ENCODE results near the gene MAP4. TPM values are rescaled to one million over a fixed set of nuclear protein-coding genes. Genes with fewer than 3 reads are reported as not detected.

The MAP4 gene
- total and polyA plus RNA-seq, 2 donors (not counting 1 experiment from before 2014, with no cell fraction given) = 152 to 243 TPM

- Histone ChIP-seq H3K27me3 (ENCODE audit: control insufficient read depth, insufficient read depth, low read length) (no peaks in the 10 kb centered on the region), H3K9ac (ENCODE audit: insufficient read depth, low read length) (no peak overlapping the region), H4K20me1 (ENCODE audit: control insufficient read depth, extremely low read depth, insufficient read depth, low read length) (peaks cover 3% of the 10 kb centered on the region), H3K27ac (ENCODE audit: insufficient read depth, low read length) (no peak overlapping the region), H2AFZ (ENCODE audit: low read length) (no peak overlapping the region), H3K79me2 (ENCODE audit: control insufficient read depth, insufficient read depth, low read length) (peaks cover 61% of the 10 kb centered on the region), H3K36me3 (ENCODE audit: control insufficient read depth, insufficient read depth, low read length) (no peaks in the 10 kb centered on the region), H3K4me1 (ENCODE audit: control insufficient read depth, extremely low read depth, insufficient read depth, low read length) (peaks cover 2% of the 10 kb centered on the region), H3K4me3 (replicated peaks in 1 of 4; ENCODE audit: control extremely low read depth in 1 of 4, insufficient read depth in 1 of 4, low read depth in 3 of 4, low read length in 4 of 4) (no peak overlapping the region), H3K4me2 (ENCODE audit: extremely low read depth, insufficient read depth, low read length) (no peak overlapping the region), H3K9me3 (ENCODE audit: control insufficient read depth, insufficient read depth, low read depth, low read length) (no peaks in the 10 kb centered on the region)
- DNase-seq (ENCODE audit: low read depth in 2 of 2) = no peak
- TF ChIP-seq CTCF (conservative IDR thresholded peaks at IDR 0.05 in 1 of 2, IDR thresholded peaks at IDR 0.05 in 1 of 2; ENCODE audit: low read depth in 1 of 2, low read length in 2 of 2) = no peak
These were observed 30.8 kb downstream of the MAP4 start for GRCh38 chr3:47985381-47985780.

GRCh38 chr3:47984075-47984728 is 32.0 kb downstream of the MAP4 start:
- H3K36me3 ChIP-seq (ENCODE audit: control insufficient read depth, insufficient read depth, low read length) = no peaks in the 10 kb centered on the region
- H3K79me2 ChIP-seq (ENCODE audit: control insufficient read depth, insufficient read depth, low read length) = peaks cover 59% of the 10 kb centered on the region
- peak overlapping the region; percentile 34 for H3K27ac ChIP-seq (ENCODE audit: insufficient read depth, low read length)
- H3K4me3 ChIP-seq (replicated peaks in 1 of 4; ENCODE audit: control extremely low read depth in 1 of 4, insufficient read depth in 1 of 4, low read depth in 3 of 4, low read length in 4 of 4) = no peak overlapping the region
- H2AFZ ChIP-seq (ENCODE audit: low read length) = no peak overlapping the region
- no peak overlapping the region for H3K4me2 ChIP-seq (ENCODE audit: extremely low read depth, insufficient read depth, low read length)
- no peaks in the 10 kb centered on the region for H3K4me1 ChIP-seq (ENCODE audit: control insufficient read depth, extremely low read depth, insufficient read depth, low read length)
- TF ChIP-seq EZH2 (IDR thresholded peaks at IDR 0.05; ENCODE audit: low read length, missing control alignments) (no peak), CTCF (conservative IDR thresholded peaks at IDR 0.05 in 1 of 2, IDR thresholded peaks at IDR 0.05 in 1 of 2; ENCODE audit: low read depth in 1 of 2, low read length in 2 of 2) (no peak)
- no peaks in the 10 kb centered on the region for H4K20me1 ChIP-seq (ENCODE audit: control insufficient read depth, extremely low read depth, insufficient read depth, low read length)
- H3K27me3 ChIP-seq (ENCODE audit: control insufficient read depth, insufficient read depth, low read length) = no peaks in the 10 kb centered on the region
- H3K9me3 ChIP-seq (ENCODE audit: control insufficient read depth, insufficient read depth, low read depth, low read length) = no peaks in the 10 kb centered on the region
- no peak overlapping the region for H3K9ac ChIP-seq (ENCODE audit: insufficient read depth, low read length)
- DNase-seq (ENCODE audit: low read depth in 2 of 2) = peak; percentile 84 to 85

GRCh38 chr3:47980795-47981194 is 35.4 kb downstream of the MAP4 start:
- Histone ChIP-seq H3K4me2 (ENCODE audit: extremely low read depth, insufficient read depth, low read length) (no peak overlapping the region), H3K9ac (ENCODE audit: insufficient read depth, low read length) (no peak overlapping the region), H3K4me1 (ENCODE audit: control insufficient read depth, extremely low read depth, insufficient read depth, low read length) (no peaks in the 10 kb centered on the region), H3K36me3 (ENCODE audit: control insufficient read depth, insufficient read depth, low read length) (peaks cover 2% of the 10 kb centered on the region), H3K27me3 (ENCODE audit: control insufficient read depth, insufficient read depth, low read length) (no peaks in the 10 kb centered on the region), H3K9me3 (ENCODE audit: control insufficient read depth, insufficient read depth, low read depth, low read length) (no peaks in the 10 kb centered on the region), H3K27ac (ENCODE audit: insufficient read depth, low read length) (no peak overlapping the region), H4K20me1 (ENCODE audit: control insufficient read depth, extremely low read depth, insufficient read depth, low read length) (no peaks in the 10 kb centered on the region), H3K79me2 (ENCODE audit: control insufficient read depth, insufficient read depth, low read length) (peaks cover 52% of the 10 kb centered on the region), H3K4me3 (replicated peaks in 1 of 4; ENCODE audit: control extremely low read depth in 1 of 4, insufficient read depth in 1 of 4, low read depth in 3 of 4, low read length in 4 of 4) (no peak overlapping the region), H2AFZ (ENCODE audit: low read length) (no peak overlapping the region)
- no peak for DNase-seq (ENCODE audit: low read depth in 2 of 2)
- TF ChIP-seq CTCF (conservative IDR thresholded peaks at IDR 0.05 in 1 of 2, IDR thresholded peaks at IDR 0.05 in 1 of 2; ENCODE audit: low read depth in 1 of 2, low read length in 2 of 2) (no peak), EZH2 (IDR thresholded peaks at IDR 0.05; ENCODE audit: low read length, missing control alignments) (no peak)

All from fibroblast of lung (primary cell).